ENCODE data around the gene RHOT1.
"Not testable (repeated sequence)": the region's sequence is repeated elsewhere in the genome, so short reads cannot be mapped to it uniquely, and the experiment has no call there.

RHOT1 gene

DNA sequence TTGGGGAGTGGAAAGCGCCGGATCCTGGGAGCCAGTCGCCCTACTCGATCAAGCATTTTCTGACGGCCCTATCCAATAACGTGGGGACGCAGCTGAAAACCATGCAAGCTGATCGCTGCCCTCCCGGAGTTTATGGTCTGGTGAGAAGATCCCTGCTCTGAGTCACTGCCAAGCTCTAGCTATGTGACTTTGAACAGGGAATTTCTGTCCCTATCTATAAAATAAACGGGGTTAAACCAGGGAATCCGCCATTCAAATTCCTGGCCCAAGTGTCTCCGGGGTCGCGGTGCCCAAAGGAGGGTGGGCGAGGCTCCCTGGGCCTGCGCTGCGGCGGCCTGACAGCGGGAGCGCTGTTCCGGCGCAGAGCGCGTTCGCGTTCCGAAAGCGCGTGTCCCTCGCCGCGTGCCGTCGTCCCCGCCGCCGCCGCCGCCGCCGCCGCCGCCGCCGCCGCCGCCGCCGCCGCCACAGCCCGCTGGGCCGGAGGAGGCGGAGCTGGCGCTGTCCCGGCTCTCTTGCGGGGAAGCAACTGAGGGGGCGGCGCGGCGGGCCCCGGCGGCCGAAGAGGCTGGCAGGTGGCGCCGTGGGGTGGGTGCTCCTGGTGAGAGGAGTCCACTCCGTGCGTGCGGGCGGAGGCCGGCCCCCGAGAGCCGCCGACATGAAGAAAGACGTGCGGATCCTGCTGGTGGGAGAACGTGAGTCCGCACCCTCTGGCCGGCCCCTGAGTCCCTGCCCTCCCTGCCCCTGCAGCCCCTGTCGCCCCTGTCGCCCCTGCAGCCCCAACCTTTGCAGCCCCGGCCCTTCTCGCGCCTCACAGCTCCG, at the start of gene RHOT1:
Gene RHOT1 (plus strand): TSS at position 465 of the 819 bp plus-strand sequence. CDS start 191 bp downstream, at position 656.
- peak within 1 kb of the TSS; percentile 90 for H3K4me3 ChIP-seq (ENCODE audit: low read length)
- TF ChIP-seq ZNF274 (IDR thresholded peaks at IDR 0.05; ENCODE audit: low read depth, low read length): no peak

DNA sequence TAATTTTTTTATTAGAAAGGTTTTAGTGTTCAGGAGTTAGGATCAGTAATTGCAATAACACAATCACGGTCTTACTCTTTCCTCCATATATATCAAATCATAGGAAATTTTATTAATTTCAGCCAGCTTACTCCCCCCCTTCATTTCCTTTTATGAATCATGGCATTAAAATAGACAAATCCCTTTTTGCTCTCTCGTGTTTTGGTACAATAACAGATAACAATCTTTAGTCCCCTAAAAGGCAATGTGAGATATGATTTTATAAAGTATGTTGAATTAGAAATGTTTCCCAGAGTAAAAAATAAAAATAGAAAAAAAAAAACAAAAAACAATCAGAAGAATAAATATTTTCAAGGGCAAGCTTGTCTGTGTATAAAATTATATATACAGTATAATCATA, 42.6 kb upstream of the RHOT1 start:
- TF ChIP-seq ZNF274 (IDR thresholded peaks at IDR 0.05; ENCODE audit: low read depth, low read length): no peak
- no peak overlapping the region for H3K4me3 ChIP-seq (ENCODE audit: low read length)

GRCh38 chr17:32100323-32100722, 42.0 kb upstream of the RHOT1 start:
- not testable (repeated sequence) for H3K4me3 ChIP-seq (ENCODE audit: low read length)

DNA sequence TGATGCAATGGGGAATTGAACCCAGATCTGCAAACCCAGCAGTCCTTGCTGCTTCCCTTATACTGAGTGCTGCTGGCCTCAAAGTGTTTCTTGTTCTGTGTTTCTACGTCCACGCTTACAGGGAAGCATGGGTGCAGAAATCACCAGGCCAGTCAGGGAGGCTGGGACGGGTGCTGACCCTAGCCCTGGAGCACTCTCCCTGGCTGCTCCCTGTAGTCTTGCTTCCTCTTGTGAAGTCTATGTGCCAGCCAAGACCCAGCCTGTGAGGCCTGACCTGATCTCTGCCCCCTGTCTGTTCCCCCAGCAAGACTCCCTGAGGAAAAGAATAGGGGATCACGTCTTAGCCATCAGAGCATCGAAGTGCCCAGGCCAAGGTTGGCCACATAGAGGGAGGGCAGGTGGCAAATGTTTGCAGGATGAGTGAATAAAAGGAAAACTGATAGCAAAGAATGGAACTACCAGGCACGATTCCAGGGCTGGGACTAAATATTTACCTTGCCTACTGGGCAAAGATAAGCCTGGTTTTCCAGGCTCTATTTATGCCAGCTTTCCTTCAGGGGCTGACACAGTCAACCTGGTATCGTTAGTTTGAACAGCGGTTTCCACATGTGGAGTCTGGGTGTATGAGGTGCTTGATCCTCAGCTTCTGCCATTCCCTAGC, 41.2 kb upstream of the RHOT1 start:
- no peak overlapping the region for H3K4me3 ChIP-seq (ENCODE audit: low read length)
- no peak for TF ChIP-seq ZNF274 (IDR thresholded peaks at IDR 0.05; ENCODE audit: low read depth, low read length)

GRCh38 chr17:32102172-32102571, 40.1 kb upstream of the RHOT1 start:
- no peak overlapping the region for H3K4me3 ChIP-seq (ENCODE audit: low read length)
- TF ChIP-seq ZNF274 (IDR thresholded peaks at IDR 0.05; ENCODE audit: low read depth, low read length): no peak

DNA sequence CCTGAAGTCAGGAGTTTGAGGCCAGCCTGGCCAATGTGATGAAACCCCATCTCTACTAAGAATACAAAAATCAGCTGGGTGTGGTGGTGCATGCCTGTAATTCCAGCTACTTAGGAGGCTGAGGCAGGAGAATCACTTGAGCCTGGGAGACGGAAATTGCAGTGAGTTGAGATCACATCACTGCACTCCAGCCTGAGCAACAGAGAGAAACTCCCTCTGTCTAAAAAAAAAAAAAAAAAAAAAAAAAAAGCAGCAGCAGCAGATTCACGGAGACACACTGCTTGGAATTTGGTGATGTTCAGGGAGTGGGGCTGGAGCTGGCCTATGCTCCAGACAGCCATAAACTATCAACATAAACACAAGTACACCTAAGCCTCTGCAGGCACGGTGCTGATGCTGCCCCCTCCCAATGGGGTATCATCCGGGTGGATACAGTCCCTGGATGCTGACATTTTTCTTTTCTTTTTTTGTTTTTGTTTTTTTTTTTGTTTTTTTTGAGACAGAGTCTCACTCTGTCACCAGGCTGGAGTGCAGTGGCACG, 39.6 kb upstream of the RHOT1 start:
- no peak overlapping the region for H3K4me3 ChIP-seq (ENCODE audit: low read length)
- TF ChIP-seq ZNF274 (IDR thresholded peaks at IDR 0.05; ENCODE audit: low read depth, low read length): no peak

- H3K4me3 ChIP-seq (ENCODE audit: low read length): no peak overlapping the region
- no peak for TF ChIP-seq ZNF274 (IDR thresholded peaks at IDR 0.05; ENCODE audit: low read depth, low read length)
Measured at GRCh38 chr17:32103476-32104113, 38.7 kb upstream of the RHOT1 start.

GRCh38 chr17:32104158-32104557, 38.1 kb upstream of the RHOT1 start:
- TF ChIP-seq ZNF274 (IDR thresholded peaks at IDR 0.05; ENCODE audit: low read depth, low read length): no peak
- H3K4me3 ChIP-seq (ENCODE audit: low read length): no peak overlapping the region

GRCh38 chr17:32106471-32106981, 35.8 kb upstream of the RHOT1 start:
- H3K4me3 ChIP-seq (ENCODE audit: low read length): not testable (repeated sequence)

DNA sequence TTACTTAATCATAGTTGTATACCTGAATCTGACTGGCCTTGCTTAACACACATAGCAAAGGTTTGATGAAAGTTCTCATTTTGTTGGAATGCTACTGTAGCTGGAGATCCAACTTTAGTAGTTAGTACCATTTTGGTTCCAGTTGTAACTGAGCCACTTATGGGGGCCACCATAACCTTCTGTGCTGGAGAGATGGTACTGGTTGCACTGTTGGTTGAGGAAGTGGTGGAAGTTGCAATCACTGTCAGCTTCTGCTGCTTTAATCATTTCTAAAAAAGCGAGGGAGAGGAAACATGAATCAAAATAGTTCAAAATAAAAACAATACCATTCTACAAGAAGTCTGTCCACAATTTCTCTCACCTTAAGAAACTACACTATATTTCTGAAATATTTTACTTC, 35.1 kb upstream of the RHOT1 start:
- H3K4me3 ChIP-seq (ENCODE audit: low read length): not testable (repeated sequence)

- no peak overlapping the region for H3K4me3 ChIP-seq (ENCODE audit: low read length)
- TF ChIP-seq ZNF274 (IDR thresholded peaks at IDR 0.05; ENCODE audit: low read depth, low read length): no peak
Measured at GRCh38 chr17:32110596-32110995, 31.7 kb upstream of the RHOT1 start.

GRCh38 chr17:32111141-32111771, 31.0 kb upstream of the RHOT1 start:
- no peak for TF ChIP-seq ZNF274 (IDR thresholded peaks at IDR 0.05; ENCODE audit: low read depth, low read length)
- no peak overlapping the region for H3K4me3 ChIP-seq (ENCODE audit: low read length)

- no peak overlapping the region for H3K4me3 ChIP-seq (ENCODE audit: low read length)
- no peak for TF ChIP-seq ZNF274 (IDR thresholded peaks at IDR 0.05; ENCODE audit: low read depth, low read length)
Measured at GRCh38 chr17:32112416-32112815, 29.9 kb upstream of the RHOT1 start.

GRCh38 chr17:32114536-32114935, 27.8 kb upstream of the RHOT1 start:
- TF ChIP-seq ZNF274 (IDR thresholded peaks at IDR 0.05; ENCODE audit: low read depth, low read length): no peak
- H3K4me3 ChIP-seq (ENCODE audit: low read length): no peak overlapping the region

DNA sequence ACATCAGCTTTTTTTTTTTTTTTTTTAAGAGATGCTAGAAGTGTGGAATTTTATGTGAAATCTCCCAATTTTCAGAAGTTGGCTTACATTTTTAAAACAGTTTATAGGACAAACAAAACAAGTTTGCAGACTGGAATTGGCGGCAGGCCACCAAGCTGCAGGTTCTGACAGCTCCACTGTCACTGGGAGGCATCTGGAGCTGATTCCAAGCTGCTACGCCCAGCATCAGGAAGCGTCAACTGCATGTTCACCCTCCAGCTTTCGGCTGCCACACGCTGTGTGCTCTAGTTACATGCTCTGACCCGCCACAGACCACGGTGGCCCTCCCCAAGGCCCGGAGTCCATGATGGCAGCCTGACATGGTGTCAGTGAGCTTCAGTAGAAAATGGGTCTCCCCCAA, 26.8 kb upstream of the RHOT1 start:
- H3K4me3 ChIP-seq (ENCODE audit: low read length): not testable (repeated sequence)

Data from GM08714 (cell line).